Endothelial cell of umbilical vein (primary cell): Measurements from ENCODE around the gene ACP3.

ENCODE experiments used
- EZH2 ChIP-seq: IDR thresholded peaks from 2 replicates; pipeline ENCODE4 v1.6.1; 2012; ENCODE audit warnings: borderline replicate concordance, low read depth, mild to moderate bottlenecking, moderate library complexity, low read length, inconsistent platforms; ENCODE audit not compliant: severe bottlenecking
- FOS ChIP-seq: IDR thresholded peaks from 2 replicates; pipeline ENCODE4 v1.6.1; 2011; ENCODE audit warnings: mild to moderate bottlenecking, low read length, moderate library complexity, borderline replicate concordance; ENCODE audit not compliant: insufficient read depth
- GATA2 ChIP-seq: IDR thresholded peaks from 2 replicates; pipeline ENCODE4 v1.7.0; 2011; ENCODE audit warnings: low read depth, mild to moderate bottlenecking, moderate library complexity, mixed read lengths, low read length; ENCODE audit not compliant: insufficient read length, insufficient read depth
- MYC ChIP-seq: IDR thresholded peaks from one replicate; pipeline ENCODE4 v1.6.1; 2011; ENCODE audit warnings: mild to moderate bottlenecking, low read depth, low read length
- POLR2A ChIP-seq: IDR thresholded peaks from 2 replicates; pipeline ENCODE4 v1.6.1; 2012; ENCODE audit warnings: low read depth, mild to moderate bottlenecking, control low read depth, low read length
- POLR2AphosphoS5 ChIP-seq: IDR thresholded peaks from 2 replicates; pipeline ENCODE4 v1.6.1; 2012; ENCODE audit warnings: low read depth, mild to moderate bottlenecking, control low read depth, low read length, moderate library complexity; ENCODE audit not compliant: insufficient read depth
- TF ChIP-seq, protein P1 (sequence below), 2 donors: IDR thresholded peaks; 1 replicate in 1 of 2; 2 replicates in 1 of 2; pipeline ENCODE4 v1.5.1; 2011; ENCODE audit warnings: low read length in 2 of 2, mild to moderate bottlenecking in 2 of 2, moderate library complexity in 2 of 2, control low read depth in 1 of 2, inconsistent platforms in 1 of 2, low read depth in 1 of 2; ENCODE audit not compliant: insufficient read depth in 1 of 2; ENCODE audit errors: extremely low read depth in 1 of 2
- TF ChIP-seq, protein P2 (sequence below): IDR thresholded peaks from 2 replicates; pipeline ENCODE4 v1.6.1; 2011; ENCODE audit not compliant: insufficient read depth, insufficient read length

DNA sequence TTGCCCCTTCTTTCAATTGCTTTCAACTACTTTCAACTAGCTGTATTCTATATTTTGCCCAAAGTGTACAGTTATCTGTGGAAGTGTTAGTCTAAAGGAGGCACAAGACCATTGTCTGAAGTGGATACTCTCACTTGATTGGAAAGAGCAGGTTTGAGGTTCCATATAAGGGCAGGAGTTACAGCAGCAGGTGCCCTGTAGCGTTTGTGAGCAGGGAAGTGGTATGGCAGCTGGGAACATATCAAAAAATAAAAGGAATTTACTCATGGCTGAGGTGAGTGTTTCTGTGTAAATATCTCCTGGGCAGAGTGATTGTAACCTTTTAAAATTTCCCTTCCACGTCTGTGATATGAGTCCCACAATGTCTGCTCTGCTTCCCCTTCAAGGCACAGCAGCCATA lies 61.6 kb downstream of the ACP3 start:
- TF ChIP-seq, protein P1, sequence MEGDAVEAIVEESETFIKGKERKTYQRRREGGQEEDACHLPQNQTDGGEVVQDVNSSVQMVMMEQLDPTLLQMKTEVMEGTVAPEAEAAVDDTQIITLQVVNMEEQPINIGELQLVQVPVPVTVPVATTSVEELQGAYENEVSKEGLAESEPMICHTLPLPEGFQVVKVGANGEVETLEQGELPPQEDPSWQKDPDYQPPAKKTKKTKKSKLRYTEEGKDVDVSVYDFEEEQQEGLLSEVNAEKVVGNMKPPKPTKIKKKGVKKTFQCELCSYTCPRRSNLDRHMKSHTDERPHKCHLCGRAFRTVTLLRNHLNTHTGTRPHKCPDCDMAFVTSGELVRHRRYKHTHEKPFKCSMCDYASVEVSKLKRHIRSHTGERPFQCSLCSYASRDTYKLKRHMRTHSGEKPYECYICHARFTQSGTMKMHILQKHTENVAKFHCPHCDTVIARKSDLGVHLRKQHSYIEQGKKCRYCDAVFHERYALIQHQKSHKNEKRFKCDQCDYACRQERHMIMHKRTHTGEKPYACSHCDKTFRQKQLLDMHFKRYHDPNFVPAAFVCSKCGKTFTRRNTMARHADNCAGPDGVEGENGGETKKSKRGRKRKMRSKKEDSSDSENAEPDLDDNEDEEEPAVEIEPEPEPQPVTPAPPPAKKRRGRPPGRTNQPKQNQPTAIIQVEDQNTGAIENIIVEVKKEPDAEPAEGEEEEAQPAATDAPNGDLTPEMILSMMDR (IDR thresholded peaks at IDR 0.05; ENCODE audit: extremely low read depth in 1 of 2, insufficient read depth in 1 of 2, low read depth in 1 of 2, low read length in 2 of 2), result no peak
- no peak for TF ChIP-seq POLR2A
- TF ChIP-seq GATA2, result no peak
- no peak for TF ChIP-seq POLR2AphosphoS5
- TF ChIP-seq EZH2, result no peak
- TF ChIP-seq, protein P2, sequence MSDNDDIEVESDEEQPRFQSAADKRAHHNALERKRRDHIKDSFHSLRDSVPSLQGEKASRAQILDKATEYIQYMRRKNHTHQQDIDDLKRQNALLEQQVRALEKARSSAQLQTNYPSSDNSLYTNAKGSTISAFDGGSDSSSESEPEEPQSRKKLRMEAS, result no peak
- no peak for TF ChIP-seq FOS
- no peak for TF ChIP-seq MYC
